IMR-90 (cell line): ENCODE data around the gene WASL. TPM values are rescaled to one million over a fixed set of nuclear protein-coding genes. Genes with fewer than 3 reads are reported as not detected.
A peak's percentile ranks its signal among the peaks of the same experiment; 100 is the strongest.

ENCODE experiments used
- ATAC-seq: fragments of 200-7000 bp; cut with Tn5 transposase; 2 replicates; pipeline ENCODE4 v1.9.1; 2020; ENCODE audit warnings: low read depth, mild to moderate bottlenecking, moderate library complexity
- BruUV-seq: library from RNA; stranded (reverse); fragments of 400-500 nt; replicated peaks from 2 replicates; lab custom pipeline; 2021; lab: Mats Ljungman, UMichigan
- CTCF ChIA-PET: fragments of 300-600 bp; formaldehyde crosslinking; extraction: SDS; loops from one replicate; lab custom pipeline; 2021; ENCODE audit warnings: antibody characterized with exemption; lab: Yijun Ruan, JAX
- POLR2A ChIA-PET: fragments of 300-600 bp; sonication (Branson Sonifier 250); formaldehyde crosslinking; loops from one replicate; lab custom pipeline; 2022; ENCODE audit warnings: antibody characterized with exemption; ENCODE audit not compliant: unreplicated experiment; lab: Charles Lee
- DNase-seq: peaks from one replicate; pipeline ENCODE4 v3.0.0; 2013
- H2AFZ ChIP-seq: replicated peaks from 2 replicates; pipeline ENCODE3; 2013; ENCODE audit warnings: low read length, mild to moderate bottlenecking; ENCODE audit not compliant: poor library complexity
- H2AK5ac ChIP-seq: 2 replicates; pipeline ENCODE4 v1.6.1; 2013; ENCODE audit warnings: low read depth, low read length, inconsistent platforms
- H2AK9ac ChIP-seq: replicated peaks from 2 replicates; pipeline ENCODE3; 2013; ENCODE audit warnings: mild to moderate bottlenecking, low read depth, low read length, moderate library complexity; ENCODE audit not compliant: poor library complexity
- H2BK120ac ChIP-seq: 2 replicates; pipeline ENCODE4 v1.6.1; 2013; ENCODE audit warnings: low read depth, low read length, inconsistent platforms
- H2BK15ac ChIP-seq: 3 replicates; pipeline ENCODE4 v1.6.1; 2013; ENCODE audit warnings: low read depth, low read length, inconsistent platforms
- H2BK20ac ChIP-seq: 2 replicates; pipeline ENCODE4 v1.6.1; 2013; ENCODE audit warnings: low read depth, mild to moderate bottlenecking, inconsistent platforms, low read length, moderate library complexity
- H2BK5ac ChIP-seq: 2 replicates; pipeline ENCODE4 v1.6.1; 2013; ENCODE audit warnings: mild to moderate bottlenecking, low read depth, low read length, inconsistent platforms; ENCODE audit not compliant: poor library complexity, severe bottlenecking
- H3K14ac ChIP-seq: replicated peaks from 2 replicates; pipeline ENCODE4 v1.6.1; 2013; ENCODE audit warnings: low read depth, low read length, inconsistent platforms
- H3K18ac ChIP-seq: 2 replicates; pipeline ENCODE4 v1.6.1; 2013; ENCODE audit warnings: low read depth, low read length, control low read depth
- H3K23ac ChIP-seq: 2 replicates; pipeline ENCODE4 v1.6.1; 2013; ENCODE audit warnings: low read depth, low read length, inconsistent platforms
- H3K27ac ChIP-seq: 2 replicates; pipeline ENCODE4 v1.5.1; 2013; ENCODE audit warnings: mild to moderate bottlenecking, control low read depth, low read length; ENCODE audit not compliant: insufficient read depth
- H3K27me3 ChIP-seq: 2 replicates; pipeline ENCODE4 v1.6.1; 2013; ENCODE audit warnings: low read length; ENCODE audit not compliant: control insufficient read depth, insufficient read depth
- H3K36me3 ChIP-seq: 2 replicates; pipeline ENCODE4 v1.6.1; 2013; ENCODE audit warnings: low read length, mixed read lengths; ENCODE audit not compliant: control insufficient read depth, insufficient read depth
- H3K4ac ChIP-seq: 2 replicates; pipeline ENCODE4 v1.6.1; 2013; ENCODE audit warnings: low read depth, low read length, inconsistent platforms
- H3K4me1 ChIP-seq: 2 replicates; pipeline ENCODE4 v1.6.1; 2013; ENCODE audit warnings: low read length, mixed read lengths; ENCODE audit not compliant: control insufficient read depth, insufficient read depth
- H3K4me2 ChIP-seq: 2 replicates; pipeline ENCODE4 v1.6.1; 2013; ENCODE audit warnings: low read depth, mild to moderate bottlenecking, control low read depth, low read length, moderate library complexity
- H3K4me3 ChIP-seq: 2 replicates; pipeline ENCODE4 v1.5.1; 2013; ENCODE audit warnings: low read depth, mild to moderate bottlenecking, control low read depth, low read length, moderate library complexity; ENCODE audit not compliant: insufficient read depth
- H3K56ac ChIP-seq: 2 replicates; pipeline ENCODE4 v1.6.1; 2013; ENCODE audit warnings: low read length, inconsistent platforms; ENCODE audit not compliant: insufficient read depth; ENCODE audit errors: extremely low read depth
- H3K79me1 ChIP-seq, 2 experiments: 2 replicates each; pipeline ENCODE4 v1.6.1; 2013; ENCODE audit warnings: low read length in 2 of 2, inconsistent platforms in 1 of 2, low read depth in 1 of 2
- H3K9ac ChIP-seq: 2 replicates; pipeline ENCODE4 v1.6.1; 2013; ENCODE audit warnings: low read depth, low read length, control low read depth
- H3K9me1 ChIP-seq: 2 replicates; pipeline ENCODE4 v1.6.1; 2013; ENCODE audit warnings: low read length, inconsistent platforms; ENCODE audit not compliant: insufficient read depth
- H3K9me3 ChIP-seq: 2 replicates; pipeline ENCODE4 v1.6.1; 2013; ENCODE audit warnings: low read length; ENCODE audit not compliant: control insufficient read depth, insufficient read depth
- H4K20me1 ChIP-seq: 2 replicates; pipeline ENCODE4 v1.6.1; 2013; ENCODE audit warnings: low read length, inconsistent platforms; ENCODE audit not compliant: insufficient read depth
- H4K5ac ChIP-seq: 2 replicates; pipeline ENCODE4 v1.6.1; 2013; ENCODE audit warnings: mild to moderate bottlenecking, low read depth, low read length, control low read depth
- H4K8ac ChIP-seq, 2 experiments: 2 replicates each; pipeline ENCODE4 v1.6.1; 2013; ENCODE audit warnings: low read depth in 2 of 2, low read length in 2 of 2, control low read depth in 1 of 2, inconsistent platforms in 1 of 2
- H4K91ac ChIP-seq: 2 replicates; pipeline ENCODE4 v1.6.1; 2013; ENCODE audit warnings: low read depth, low read length, inconsistent platforms; ENCODE audit not compliant: insufficient read depth
- MAFK ChIP-seq: IDR thresholded peaks from 2 replicates; pipeline ENCODE4 v1.6.1; 2012; ENCODE audit warnings: low read depth, low read length, improper control_type of control experiment
- NFE2L2 ChIP-seq: fragments of 150-350 bp; IDR thresholded peaks from 2 replicates; pipeline ENCODE4 v1.6.1; 2016; ENCODE audit warnings: low read depth, mild to moderate bottlenecking, low read length
- POLR2A ChIP-seq: IDR thresholded peaks from 2 replicates; pipeline ENCODE4 v1.6.1; 2012; ENCODE audit warnings: mild to moderate bottlenecking, low read depth, low read length
- WGBS, 2 experiments: methylation state at CpG; one replicate each; pipeline versions ENCODE4 v1.1.5 to v1.1.7; 2013; ENCODE audit warnings: missing lambda C conversion rate in 2 of 2; ENCODE audit not compliant: insufficient read length in 1 of 2; ENCODE audit errors: extremely low coverage in 2 of 2; 5-methylcytosine and 5-hydroxymethylcytosine counted together
- dilution Hi-C: fragments of 300-500 bp; cut with HindIII; formaldehyde crosslinking; loops from one replicate; pipeline ENCODE4 v1.14.3; 2018; ENCODE audit warnings: low sequenced_read_pairs; ENCODE audit not compliant: unreplicated experiment
- in situ Hi-C: fragments of 300-500 bp; cut with MboI; formaldehyde crosslinking; loops from 3 replicates; pipeline ENCODE4 v1.14.3; 2019; ENCODE audit warnings: low sequenced_read_pairs, inconsistent platforms, mixed read lengths
- intact Hi-C: fragments of 100-400 bp; cut with micrococcal nuclease; formaldehyde crosslinking; loops from 2 replicates; pipeline ENCODE4 v1.10.0; 2022
- microRNA-seq, 2 experiments: library from miRNA; stranded (forward) in 1 of 2; unstranded in 1 of 2; fragments of 10-50 nt in 1 of 2; fragments of <30 nt in 1 of 2; gene quantifications in 1 of 2; microRNA quantifications in 1 of 2; one replicate each; pipeline versions ENCODE3 to v1.1.0; 2013 to 2020; ENCODE audit not compliant: insufficient read depth in 1 of 2, insufficient read length in 1 of 2, unreplicated experiment in 1 of 2
- polyA plus RNA-seq, 3 experiments: library from polyadenylated mRNA; depleted of rRNA; stranded (reverse); fragments of >200 nt; gene quantifications; 2 replicates each; pipeline ENCODE4 v1.2.3, GENCODE V29; 2012; ENCODE audit warnings: low replicate concordance in 1 of 3
- small RNA-seq, 5 experiments: library from RNA; depleted of rRNA; stranded (forward); fragments of <200 nt; gene quantifications; one replicate each; pipeline ENCODE3, GENCODE V24; 2012
- total RNA-seq: library from RNA; depleted of rRNA; stranded (reverse); fragments of >200 nt; gene quantifications from 2 replicates; pipeline ENCODE4 v1.2.3, GENCODE V29; 2012; rRNA removed

Gene WASL
- total and polyA plus RNA-seq, 2 of the 4 experiments (the other 2 are of a cell fraction): 2.3 to 7.9 TPM

GRCh38 chr7:123632808-123633207 lies 116.0 kb downstream of the WASL start:
- Histone ChIP-seq H3K4ac (no peak overlapping the region), H2BK20ac (no peak overlapping the region), H3K9me3 (no peaks in the 10 kb centered on the region), H2AK9ac (no peak overlapping the region), H4K91ac (no peak overlapping the region), H3K23ac (no peak overlapping the region), H3K4me1 (no peaks in the 10 kb centered on the region), H4K8ac (no peak overlapping the region), H3K27me3 (no peaks in the 10 kb centered on the region), H3K4me2 (no peak overlapping the region), H3K27ac (no peak overlapping the region), H3K4me3 (no peak overlapping the region), H2BK5ac (no peak overlapping the region), H2BK120ac (no peak overlapping the region), H3K9ac (no peak overlapping the region), H3K9me1 (peaks cover 3% of the 10 kb centered on the region; the same call in 1 of the 2 replicates), H3K79me1 (no peaks in the 10 kb centered on the region), H3K18ac (no peak overlapping the region), H2AK5ac (no peak overlapping the region), H4K5ac (no peak overlapping the region), H2AFZ (no peak overlapping the region), H4K20me1 (no peaks in the 10 kb centered on the region), H3K56ac (no peak overlapping the region), H2BK15ac (no peak overlapping the region), H3K36me3 (no peaks in the 10 kb centered on the region), H3K14ac (no peak overlapping the region; the same call in 1 of the 2 replicates)
- ATAC-seq (no peak), DNase-seq (no peak)
- POLR2A ChIA-PET: no interaction called here
- no TSS peak for BruUV-seq
- in situ Hi-C loops (loop anchor here (25.0 kb wide), 1 partner anchor 229 kb away; no protein-coding TSS in a partner anchor), intact Hi-C loops (loop anchor here (10.0 kb wide), 1 partner anchor 138 kb away; no protein-coding TSS in a partner anchor), dilution Hi-C loops (no loop called here)
- TF ChIP-seq NFE2L2 (no peak), POLR2A (no peak), MAFK (peak; percentile 82)
- CTCF ChIA-PET: interaction anchor here (1.5 kb wide), 1 partner anchor 51 kb away, joined by 3 read pairs; no protein-coding TSS in a partner anchor
- no CpG with 5 or more reads among the region's 2 CpGs for WGBS, 2 experiments

Small RNAs within 50 kb of the gene (microRNA-seq; reads per million reads assigned to microRNA genes)
- gene RNU6-11P (ENCODE audit: insufficient read depth, insufficient read length): not detected

Small RNAs within 50 kb of the gene (small RNA-seq; reads per million reads assigned to genes)
- gene RNU6-11P: 0 reads per million in 5 experiments

Other genes starting within 250 kb of the WASL start
- gene IQUB, start 214.4 kb downstream of the WASL start, total RNA-seq: 0.18 and 0.28 TPM in 2 replicates
- 0.05 and 0.06 TPM in 2 replicates for gene IQUB, start 214.4 kb downstream of the WASL start, polyA plus RNA-seq (2012; rRNA removed)
- 2.9 and 14.4 TPM in 2 replicates for gene NDUFA5, start 191.2 kb downstream of the WASL start, total RNA-seq
- gene NDUFA5, start 191.2 kb downstream of the WASL start, polyA plus RNA-seq (2012; rRNA removed): 9.0 and 12.1 TPM in 2 replicates
- not detected in 2 replicates for gene ASB15, start 147.2 kb downstream of the WASL start, total RNA-seq
- gene ASB15, start 147.2 kb downstream of the WASL start, polyA plus RNA-seq (2012; rRNA removed): not detected in 2 replicates
- not detected in 2 replicates for gene LMOD2, start 93.1 kb downstream of the WASL start, total RNA-seq
- not detected in 2 replicates for gene LMOD2, start 93.1 kb downstream of the WASL start, polyA plus RNA-seq (2012; rRNA removed)
- gene HYAL4, start 96.2 kb upstream of the WASL start, total RNA-seq: not detected in 2 replicates
- not detected in 2 replicates for gene HYAL4, start 96.2 kb upstream of the WASL start, polyA plus RNA-seq (2012; rRNA removed)
- gene SPAM1, start 176.2 kb upstream of the WASL start, total RNA-seq: not detected in 2 replicates
- gene SPAM1, start 176.2 kb upstream of the WASL start, polyA plus RNA-seq (2012; rRNA removed): not detected in 2 replicates